Measurements from ENCODE around the gene CIC. TPM values are rescaled to one million over a fixed set of nuclear protein-coding genes. Genes with fewer than 3 reads are reported as not detected.
"Not testable (repeated sequence)": the region's sequence is repeated elsewhere in the genome, so short reads cannot be mapped to it uniquely, and the experiment has no call there.

Gene CIC
- total RNA-seq, 4 donors from 2014 or later = 40.5 to 72.8 (median 67.2) TPM

GRCh38 chr19:42333975-42334696 lies 65.1 kb downstream of the CIC start:
- Histone ChIP-seq H3K9me3 (no peaks in the 10 kb centered on the region), H3K4me3 (no peak overlapping the region), H3K27ac (no peak overlapping the region), H3K36me3 (peaks cover 0 to 5% (median 0%) of the 10 kb centered on the region in 3 donors), H3K27me3 (no peaks in the 10 kb centered on the region), H3K4me1 (no peaks in the 10 kb centered on the region)
- DNase-seq = no peak
- TF ChIP-seq CTCF (IDR thresholded peaks at IDR 0.05) (no peak), POLR2A (IDR thresholded peaks at IDR 0.05) (no peak)

GRCh38 chr19:42334697-42335373 lies 65.8 kb downstream of the CIC start:
- Histone ChIP-seq H3K27ac (no peak overlapping the region), H3K4me1 (no peaks in the 10 kb centered on the region), H3K9me3 (no peaks in the 10 kb centered on the region), H3K36me3 (peaks cover 0 to 5% (median 0%) of the 10 kb centered on the region in 3 donors), H3K27me3 (no peaks in the 10 kb centered on the region), H3K4me3 (no peak overlapping the region)
- no peak for DNase-seq
- no peak for TF ChIP-seq CTCF (IDR thresholded peaks at IDR 0.05)
- TF ChIP-seq POLR2A (IDR thresholded peaks at IDR 0.05) = no peak

GRCh38 chr19:42335374-42335936 lies 66.4 kb downstream of the CIC start:
- Histone ChIP-seq H3K36me3 (peaks cover 0 to 5% (median 0%) of the 10 kb centered on the region in 3 donors), H3K27ac (no peak overlapping the region), H3K4me1 (no peaks in the 10 kb centered on the region), H3K4me3 (no peak overlapping the region), H3K27me3 (no peaks in the 10 kb centered on the region), H3K9me3 (no peaks in the 10 kb centered on the region)
- TF ChIP-seq CTCF (IDR thresholded peaks at IDR 0.05) (no peak), POLR2A (IDR thresholded peaks at IDR 0.05) (no peak)
- DNase-seq = no peak

GRCh38 chr19:42335971-42336370 lies 66.9 kb downstream of the CIC start:
- no peaks in the 10 kb centered on the region for H3K9me3 ChIP-seq
- TF ChIP-seq POLR2A (IDR thresholded peaks at IDR 0.05) = no peak
- no peak for TF ChIP-seq CTCF (IDR thresholded peaks at IDR 0.05)
- no peak overlapping the region for H3K4me3 ChIP-seq
- no peaks in the 10 kb centered on the region for H3K27me3 ChIP-seq
- peaks cover 0 to 5% (median 0%) of the 10 kb centered on the region in 3 donors for H3K36me3 ChIP-seq
- no peaks in the 10 kb centered on the region for H3K4me1 ChIP-seq
- H3K27ac ChIP-seq = no peak overlapping the region
- DNase-seq = no peak

- not testable (repeated sequence) for DNase-seq, H3K36me3 ChIP-seq, H3K9me3 ChIP-seq
Measured at GRCh38 chr19:42339126-42339860, 70.2 kb downstream of the CIC start.

GRCh38 chr19:42339922-42340321 lies 70.9 kb downstream of the CIC start:
- H3K27ac ChIP-seq, H3K4me3 ChIP-seq, H3K27me3 ChIP-seq, H3K4me1 ChIP-seq, DNase-seq, H3K9me3 ChIP-seq: not testable (repeated sequence)
- H3K36me3 ChIP-seq = peaks cover 0 to 15% (median 0%) of the 10 kb centered on the region in 3 donors

More at GRCh38 chr19:42339126-42339860, 70.2 kb downstream of the CIC start:
- not testable (repeated sequence) for H3K27me3 ChIP-seq, H3K4me3 ChIP-seq, H3K4me1 ChIP-seq, H3K27ac ChIP-seq
